Measurements from ENCODE around the gene NRIP1. TPM values are rescaled to one million over a fixed set of nuclear protein-coding genes. Genes with fewer than 3 reads are reported as not detected.

The NRIP1 gene
- total and polyA plus RNA-seq, 9 of the 15 experiments (the other 6 are each of a cell fraction or from before 2014, with no cell fraction given), result 4.3 to 42.8 (median 19.6) TPM

- ChIA-PET POLR2A (no interaction called here), CTCF (ENCODE audit: low intra/inter-chr PET ratio) (no interaction called here)
- DNase-seq (ENCODE audit: extremely low read depth in 1 of 4, low spot score in 3 of 4) (no peak), ATAC-seq (no peak), FAIRE-seq (no peak)
- Histone ChIP-seq H3K4me2 (ENCODE audit: insufficient read depth, low read length) (no peak overlapping the region), H3K4me1 (replicated peaks in 1 of 2; ENCODE audit: control insufficient read depth in 2 of 2, insufficient read depth in 2 of 2, low read length in 2 of 2) (no peaks in the 10 kb centered on the region), H3K79me2 (ENCODE audit: control insufficient read depth, insufficient read depth, low read length) (peaks cover 74% of the 10 kb centered on the region), H4K20me1 (replicated peaks; ENCODE audit: control insufficient read depth, insufficient read depth, low read length) (no peaks in the 10 kb centered on the region), H3K9me3 (replicated peaks; ENCODE audit: control insufficient read depth, insufficient read depth, low read depth, low read length) (no peaks in the 10 kb centered on the region), H3K27ac (ENCODE audit: extremely low read depth, low read depth, low read length) (no peak overlapping the region), H3K9ac (ENCODE audit: insufficient read depth in 1 of 2, low read depth in 2 of 2, low read length in 2 of 2) (no peak overlapping the region), H3K36me3 (ENCODE audit: control insufficient read depth, insufficient read depth, low read length) (peaks cover 4% of the 10 kb centered on the region; the same call in 2 of the 3 replicates), H3K9me1 (ENCODE audit: control insufficient read depth, insufficient read depth, low read length) (no peaks in the 10 kb centered on the region), H3K27me3 (ENCODE audit: control insufficient read depth in 2 of 2, insufficient read depth in 2 of 2, low read length in 2 of 2) (no peaks in the 10 kb centered on the region), H3K4me3 (no peak overlapping the region), H2AFZ (ENCODE audit: low read depth, low read length) (no peak overlapping the region)
- 85% methylated on average over 4 of the region's 4 CpGs for WGBS (ENCODE audit: insufficient coverage, low coverage, missing lambda C conversion rate)
- no TSS peak for BruUV-seq (replicated peaks)
- in situ Hi-C loops (cut with MboI), result no loop called here
- no peak for TF ChIP-seq CTCFL (IDR thresholded peaks at IDR 0.05; ENCODE audit: borderline replicate concordance, insufficient read depth, low read depth, low read length, poor library complexity, severe bottlenecking)
- TF ChIP-seq E2F4 (CRISPR knock-in tag; IDR thresholded peaks at IDR 0.05; ENCODE audit: low read depth), result no peak
- TF ChIP-seq ZNF311 (CRISPR knock-in tag; IDR thresholded peaks at IDR 0.05), result no peak
- TF ChIP-seq ZNF740 (CRISPR knock-in tag; IDR thresholded peaks at IDR 0.05), result no peak
- TF ChIP-seq ZNF740 (tag; IDR thresholded peaks at IDR 0.05), result no peak
- no peak for TF ChIP-seq HMG20B (CRISPR knock-in tag; IDR thresholded peaks at IDR 0.05)
- no peak for TF ChIP-seq NRF1 (conservative IDR thresholded peaks at IDR 0.05 in 1 of 2, IDR thresholded peaks at IDR 0.05 in 1 of 2)
- no peak for TF ChIP-seq HNRNPH1 (optimal IDR thresholded peaks at IDR 0.05; ENCODE audit: low read depth, low read length)
- no peak for TF ChIP-seq TRIM28 (IDR thresholded peaks at IDR 0.05)
- no peak for TF ChIP-seq U2AF2 (optimal IDR thresholded peaks at IDR 0.05; ENCODE audit: low read depth, low read length)
- TF ChIP-seq ZNF431 (CRISPR knock-in tag; IDR thresholded peaks at IDR 0.05), result no peak
- no peak for TF ChIP-seq SMARCA4 (IDR thresholded peaks at IDR 0.05)
- TF ChIP-seq TARDBP (IDR thresholded peaks at IDR 0.05), result no peak
- no peak for TF ChIP-seq VEZF1 (CRISPR knock-in tag; IDR thresholded peaks at IDR 0.05)
- no peak for TF ChIP-seq NFIX (CRISPR knock-in tag; IDR thresholded peaks at IDR 0.05; ENCODE audit: low read depth)
- TF ChIP-seq ZNF561 (CRISPR knock-in tag; conservative IDR thresholded peaks at IDR 0.05), result no peak
- TF ChIP-seq POLR2AphosphoS2 (IDR thresholded peaks at IDR 0.05; ENCODE audit: low read length), result no peak
- TF ChIP-seq LARP7 (IDR thresholded peaks at IDR 0.05), result no peak
- TF ChIP-seq SIX5 (IDR thresholded peaks at IDR 0.05; ENCODE audit: borderline replicate concordance in 1 of 2, insufficient read depth in 1 of 2, low read depth in 1 of 2, low read length in 2 of 2), result no peak
- intact Hi-C loops (cut with micrococcal nuclease), result no loop called here
These were observed 66.0 kb downstream of the NRIP1 start for GRCh38 chr21:14998784-14999183.

Measured in K562 (cell line).